Stimulated activated CD8-positive, alpha-beta memory T cell treated with anti-CD3 and anti-CD28 coated beads, Interleukin-2, amount 100 ng/mL, for 1 hour (primary cell): ENCODE data around the gene OR4C6.

Experiments used
- DNase-seq, 2 donors: peaks; one replicate each; pipeline ENCODE4 v3.0.0-alpha.2; 2020; ENCODE audit warnings: low read depth in 2 of 2

Gene OR4C6

GRCh38 chr11:55661901-55662300 is at the start of gene OR4C6:
TSS of gene OR4C6 (plus strand) at chr11:55662201. CDS start at chr11:55665167, 2,966 bp downstream.
- DNase-seq: no peak

GRCh38 chr11:55624531-55624930 is 37.5 kb upstream of the OR4C6 start:
- DNase-seq: no peak

GRCh38 chr11:55634813-55635212 is 27.2 kb upstream of the OR4C6 start, which contains the start of gene OR4P4:
TSS of gene OR4P4 (plus strand) at chr11:55635113.
- DNase-seq: no peak

GRCh38 chr11:55648027-55648426 is 14.0 kb upstream of the OR4C6 start, which contains the start of gene OR4S2:
TSS of gene OR4S2 (plus strand) at chr11:55648327. CDS start at chr11:55650904, 2,577 bp downstream.
- no peak for DNase-seq

- no peak for DNase-seq
Measured at GRCh38 chr11:55652560-55652959, 9.4 kb upstream of the OR4C6 start.

- DNase-seq: no peak
Measured at GRCh38 chr11:55655096-55655495, 6.9 kb upstream of the OR4C6 start.

GRCh38 chr11:55658031-55658573 is 3.9 kb upstream of the OR4C6 start:
- DNase-seq: no peak

GRCh38 chr11:55658608-55659007 is 3.4 kb upstream of the OR4C6 start:
- DNase-seq: no peak

- no peak for DNase-seq
Measured at GRCh38 chr11:55669376-55669775, 7.4 kb downstream of the OR4C6 start.

GRCh38 chr11:55673860-55674259 is 11.9 kb downstream of the OR4C6 start:
- no peak for DNase-seq

GRCh38 chr11:55697817-55698216 is 35.8 kb downstream of the OR4C6 start:
- DNase-seq: no peak

- no peak for DNase-seq
Measured at GRCh38 chr11:55701429-55701828, 39.4 kb downstream of the OR4C6 start.

GRCh38 chr11:55707029-55707428 is 45.0 kb downstream of the OR4C6 start:
- DNase-seq: no peak

- DNase-seq: no peak
Measured at GRCh38 chr11:55714982-55715888, 53.2 kb downstream of the OR4C6 start.
